ES-I3 (cell line): ENCODE results near the gene TEAD1.
A peak's percentile ranks its signal among the peaks of the same experiment; 100 is the strongest.

Source experiments
- H3K36me3 ChIP-seq: 2 replicates; pipeline ENCODE4 v1.6.1; 2013; ENCODE audit warnings: mild to moderate bottlenecking, low read length, control low read depth, moderate library complexity; ENCODE audit not compliant: insufficient read depth
- H3K4me1 ChIP-seq: 2 replicates; pipeline ENCODE4 v1.6.1; 2013; ENCODE audit warnings: mild to moderate bottlenecking, control low read depth, low read length; ENCODE audit not compliant: insufficient read depth
- H3K9ac ChIP-seq: 2 replicates; pipeline ENCODE4 v1.6.1; 2013; ENCODE audit warnings: low read depth, mild to moderate bottlenecking, low read length, moderate library complexity
- H3K9me3 ChIP-seq: 2 replicates; pipeline ENCODE4 v1.6.1; 2013; ENCODE audit warnings: mild to moderate bottlenecking, low read length, moderate library complexity; ENCODE audit not compliant: control insufficient read depth, insufficient read depth

Gene TEAD1

GRCh38 chr11:12789054-12789453, 114.8 kb downstream of the TEAD1 start:
- H3K36me3 ChIP-seq: no peaks in the 10 kb centered on the region
- H3K4me1 ChIP-seq: peaks cover 29% of the 10 kb centered on the region
- no peak overlapping the region for H3K9ac ChIP-seq

GRCh38 chr11:12789596-12790215, 115.5 kb downstream of the TEAD1 start:
- Histone ChIP-seq H3K9ac (no peak overlapping the region), H3K4me1 (peaks cover 36% of the 10 kb centered on the region), H3K36me3 (0 out of 2 replicates have a peak, but pooled peaks cover 2% of the 10 kb centered on the region), H3K9me3 (no peaks in the 10 kb centered on the region)

More at GRCh38 chr11:12789054-12789453, 114.8 kb downstream of the TEAD1 start:
- H3K9me3 ChIP-seq: no peaks in the 10 kb centered on the region

- peaks cover 37% of the 10 kb centered on the region for H3K4me1 ChIP-seq
- H3K9ac ChIP-seq: no peak overlapping the region
These were observed 116.8 kb downstream of the TEAD1 start for GRCh38 chr11:12790861-12791616.

DNA sequence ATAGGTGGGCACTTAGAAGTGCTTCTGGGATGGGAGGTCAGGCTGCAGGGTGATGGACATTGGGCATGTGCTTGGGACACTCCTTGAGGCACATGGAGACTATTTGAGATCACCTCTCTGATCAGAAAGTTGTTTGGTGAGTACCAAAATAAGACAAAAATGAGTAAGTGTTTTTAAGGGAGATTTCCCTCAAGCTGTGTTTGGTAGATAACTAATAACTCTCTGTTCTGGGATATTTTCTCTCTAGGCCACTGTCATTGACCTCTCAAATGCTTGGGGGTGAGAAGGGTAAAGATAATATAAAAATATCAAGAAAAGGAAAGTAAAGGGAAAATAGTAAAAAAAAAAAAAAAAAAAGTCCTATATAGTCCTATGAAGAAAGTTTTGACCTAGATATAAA, 117.8 kb downstream of the TEAD1 start:
- peaks cover 2% of the 10 kb centered on the region; the same call in 1 of the 2 replicates for H3K36me3 ChIP-seq
- no peaks in the 10 kb centered on the region for H3K9me3 ChIP-seq
- H3K4me1 ChIP-seq: peaks cover 33% of the 10 kb centered on the region
- H3K9ac ChIP-seq: no peak overlapping the region

More at GRCh38 chr11:12790861-12791616, 116.8 kb downstream of the TEAD1 start:
- peaks cover 2% of the 10 kb centered on the region; the same call in 1 of the 2 replicates for H3K36me3 ChIP-seq
- no peaks in the 10 kb centered on the region for H3K9me3 ChIP-seq

DNA sequence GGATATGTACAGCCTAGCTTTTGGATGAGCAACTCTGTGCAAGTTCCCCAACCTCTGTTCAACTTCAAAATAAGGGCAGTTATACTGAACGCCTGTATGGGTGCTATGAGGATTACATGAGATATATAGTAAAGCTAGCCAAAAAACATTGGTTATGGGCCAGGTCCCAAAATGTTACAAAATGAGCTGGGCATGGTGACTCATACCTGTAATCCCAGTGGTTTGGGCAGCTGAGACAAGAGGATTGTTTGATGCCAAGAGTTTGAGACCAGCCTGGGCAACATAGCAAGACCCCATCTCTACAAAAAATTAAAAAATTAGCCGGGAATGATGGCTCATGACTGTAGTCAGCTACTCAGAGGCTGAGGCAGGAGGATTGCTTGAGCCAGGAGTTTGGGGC, 118.4 kb downstream of the TEAD1 start:
- no peaks in the 10 kb centered on the region for H3K9me3 ChIP-seq
- no peak overlapping the region for H3K9ac ChIP-seq
- H3K36me3 ChIP-seq: peaks cover 2% of the 10 kb centered on the region; the same call in 1 of the 2 replicates
- H3K4me1 ChIP-seq: peaks cover 33% of the 10 kb centered on the region

DNA sequence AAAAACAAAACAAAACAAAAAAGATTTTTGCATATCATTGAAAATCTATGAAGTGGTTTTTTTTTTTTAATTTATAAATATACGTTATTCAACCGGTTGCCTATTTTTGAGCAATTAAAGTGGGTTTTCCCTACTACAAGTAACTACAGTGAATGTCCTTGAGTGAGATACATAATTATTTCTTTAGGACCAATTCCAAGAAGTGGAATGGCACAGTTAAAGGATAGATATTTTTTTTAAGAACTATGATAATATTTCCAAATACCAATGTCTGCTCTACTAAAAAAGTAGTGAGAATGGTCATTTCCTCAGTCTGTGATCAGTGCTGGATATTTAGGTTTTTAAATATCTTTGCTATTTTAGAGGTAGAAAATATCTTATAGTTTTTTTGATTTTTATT, 118.8 kb downstream of the TEAD1 start:
- Histone ChIP-seq H3K9me3 (no peaks in the 10 kb centered on the region), H3K36me3 (peaks cover 2% of the 10 kb centered on the region; the same call in 1 of the 2 replicates), H3K4me1 (peaks cover 36% of the 10 kb centered on the region), H3K9ac (no peak overlapping the region)

DNA sequence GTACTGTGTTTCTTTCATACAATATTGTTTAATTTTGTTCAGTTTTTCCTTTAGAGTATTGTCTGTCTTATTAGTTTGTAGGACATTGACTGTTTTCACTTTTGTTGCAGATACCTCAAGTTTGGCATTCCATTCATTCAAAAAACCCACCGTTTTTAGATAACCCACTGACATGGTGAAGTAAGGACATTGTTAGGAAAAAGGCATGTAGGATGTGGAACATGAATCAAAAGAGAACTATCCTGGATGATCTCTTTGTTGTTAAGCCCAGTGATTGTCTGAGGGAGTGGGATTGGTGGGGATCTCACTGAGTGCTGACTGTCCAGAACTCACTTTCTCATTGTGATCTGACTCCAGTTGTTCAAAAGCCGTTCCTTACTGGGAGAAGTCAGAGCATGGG, 119.3 kb downstream of the TEAD1 start:
- Histone ChIP-seq H3K9ac (no peak overlapping the region), H3K9me3 (no peaks in the 10 kb centered on the region), H3K4me1 (peaks cover 40% of the 10 kb centered on the region), H3K36me3 (peaks cover 2% of the 10 kb centered on the region; the same call in 1 of the 2 replicates)

GRCh38 chr11:12794576-12795230, 120.5 kb downstream of the TEAD1 start:
- H3K36me3 ChIP-seq: peaks cover 2% of the 10 kb centered on the region; the same call in 1 of the 2 replicates
- H3K4me1 ChIP-seq: peaks cover 43% of the 10 kb centered on the region
- H3K9ac ChIP-seq: no peak overlapping the region
- H3K9me3 ChIP-seq: no peaks in the 10 kb centered on the region

DNA sequence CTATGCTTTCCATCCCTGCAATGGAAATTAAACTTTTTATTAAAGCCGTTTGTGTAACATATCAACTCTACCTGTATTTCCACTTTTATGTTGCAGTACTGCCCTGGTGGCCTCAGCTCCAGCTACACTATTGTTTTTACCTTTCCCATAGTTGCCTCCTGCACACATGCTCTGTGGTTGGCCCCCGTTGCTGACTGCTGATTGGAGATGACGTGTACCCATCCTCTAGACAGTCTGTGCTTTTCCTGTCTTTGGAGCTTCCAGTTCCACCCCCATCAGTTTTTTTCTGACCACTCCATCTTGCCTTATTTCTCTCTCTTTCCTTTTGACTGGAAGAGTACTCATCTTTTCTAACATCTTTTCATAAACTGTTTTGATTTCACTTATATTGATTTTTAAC, 123.8 kb downstream of the TEAD1 start:
- no peak overlapping the region for H3K9ac ChIP-seq
- no peaks in the 10 kb centered on the region for H3K9me3 ChIP-seq
- H3K36me3 ChIP-seq: peaks cover 2% of the 10 kb centered on the region; the same call in 1 of the 2 replicates
- peaks cover 62% of the 10 kb centered on the region for H3K4me1 ChIP-seq

DNA sequence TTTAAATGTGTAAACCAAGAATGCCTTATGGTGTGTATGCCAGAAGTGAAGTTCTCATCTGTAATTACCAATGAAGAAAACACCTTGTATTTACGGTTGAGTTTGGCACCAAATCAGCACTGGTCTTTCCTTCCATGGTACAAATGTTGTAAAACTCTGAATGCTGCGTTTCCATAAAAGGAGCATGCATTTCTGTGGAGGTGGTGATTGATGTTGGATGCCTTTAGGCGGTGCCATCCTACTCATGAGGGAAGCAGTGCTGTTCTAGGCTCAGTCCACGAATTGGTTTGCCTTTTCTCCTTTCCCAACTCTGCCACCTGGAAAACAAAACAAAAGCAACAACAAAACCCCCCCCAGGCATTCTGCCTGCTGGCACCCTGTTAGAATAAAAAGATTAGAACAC, 124.4 kb downstream of the TEAD1 start:
- Histone ChIP-seq H3K36me3 (peaks cover 2% of the 10 kb centered on the region; the same call in 1 of the 2 replicates), H3K9me3 (no peaks in the 10 kb centered on the region), H3K9ac (no peak overlapping the region), H3K4me1 (peaks cover 65% of the 10 kb centered on the region)

- Histone ChIP-seq H3K9ac (no peak overlapping the region), H3K4me1 (peaks cover 62% of the 10 kb centered on the region), H3K36me3 (peaks cover under 1% of the 10 kb centered on the region; the same call in 1 of the 2 replicates), H3K9me3 (no peaks in the 10 kb centered on the region)
These were observed 125.2 kb downstream of the TEAD1 start for GRCh38 chr11:12799334-12799835.

- no peaks in the 10 kb centered on the region for H3K9me3 ChIP-seq
- peak overlapping the region; percentile 11; the same call in 1 of the 2 replicates for H3K9ac ChIP-seq
- H3K4me1 ChIP-seq: peaks cover 58% of the 10 kb centered on the region
- H3K36me3 ChIP-seq: no peaks in the 10 kb centered on the region; the same call in 1 of the 2 replicates
These were observed 125.9 kb downstream of the TEAD1 start for GRCh38 chr11:12800032-12800671.

DNA sequence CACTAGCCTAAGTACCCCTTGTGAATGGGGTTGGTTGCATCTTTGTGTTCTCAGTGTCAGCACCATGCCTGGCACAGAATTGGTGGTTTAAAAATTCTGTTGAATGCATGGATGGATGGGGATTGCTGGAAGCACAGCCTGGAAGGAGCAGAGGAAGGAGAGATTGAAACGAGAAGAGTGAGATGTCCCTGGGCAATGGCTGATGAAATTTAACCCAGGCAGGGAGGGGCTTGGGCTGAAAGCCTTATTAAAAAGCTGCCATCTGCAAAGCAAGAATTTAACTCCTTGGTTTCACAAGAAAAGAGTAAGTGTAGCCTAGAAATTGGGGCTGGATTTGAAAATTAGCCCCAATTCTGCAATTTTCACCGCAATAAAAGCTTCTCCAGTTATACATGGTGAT, 126.7 kb downstream of the TEAD1 start:
- no peaks in the 10 kb centered on the region for H3K9me3 ChIP-seq
- H3K9ac ChIP-seq: no peak overlapping the region
- peaks cover 58% of the 10 kb centered on the region for H3K4me1 ChIP-seq
- H3K36me3 ChIP-seq: no peaks in the 10 kb centered on the region; the same call in 1 of the 2 replicates

DNA sequence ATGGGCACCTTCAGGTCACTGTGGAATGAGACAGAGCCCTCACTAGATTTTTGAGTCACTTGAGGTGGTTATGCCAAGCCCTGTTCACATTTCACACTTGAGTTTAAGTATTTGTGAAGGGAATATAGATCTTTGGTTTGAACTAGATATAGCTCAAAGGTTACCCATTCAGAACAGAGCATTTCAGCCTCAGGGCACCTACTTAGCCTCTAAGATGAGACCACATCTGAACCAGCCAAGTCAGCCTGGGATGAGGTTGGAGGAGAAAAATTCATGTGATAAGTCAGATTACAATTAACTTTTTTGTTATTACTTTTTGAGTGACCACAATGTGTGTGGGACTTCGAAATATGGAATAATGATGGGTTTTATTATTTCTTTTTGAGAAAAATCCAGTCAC, 127.8 kb downstream of the TEAD1 start:
- Histone ChIP-seq H3K36me3 (no peaks in the 10 kb centered on the region), H3K4me1 (peaks cover 58% of the 10 kb centered on the region), H3K9me3 (no peaks in the 10 kb centered on the region), H3K9ac (no peak overlapping the region)
